SKM-1 (cell line): Measurements from ENCODE around the gene ABTB2.
"Not testable (repeated sequence)": the region's sequence is repeated elsewhere in the genome, so short reads cannot be mapped to it uniquely, and the experiment has no call there.

Experiments used
- DNase-seq: peaks from one replicate; lab custom pipeline; 2025; ENCODE audit not compliant: unreplicated experiment; lab: John Stamatoyannopoulos, UW

The ABTB2 gene

GRCh38 chr11:34266090-34266912, 91.5 kb downstream of the ABTB2 start:
- peak; percentile 23 for DNase-seq

- DNase-seq: no peak
These were observed 93.3 kb downstream of the ABTB2 start for GRCh38 chr11:34264303-34265110.

GRCh38 chr11:34263441-34264091, 94.2 kb downstream of the ABTB2 start:
- no peak for DNase-seq

- DNase-seq: no peak
These were observed 95.2 kb downstream of the ABTB2 start for GRCh38 chr11:34262531-34263081.

GRCh38 chr11:34261820-34262219, 96.0 kb downstream of the ABTB2 start:
- no peak for DNase-seq

- DNase-seq: no peak
These were observed 96.7 kb downstream of the ABTB2 start for GRCh38 chr11:34261095-34261494.

- DNase-seq: no peak
These were observed 97.7 kb downstream of the ABTB2 start for GRCh38 chr11:34260072-34260575.

- no peak for DNase-seq
These were observed 98.7 kb downstream of the ABTB2 start for GRCh38 chr11:34259087-34259486.

GRCh38 chr11:34256626-34257025, 101.2 kb downstream of the ABTB2 start:
- no peak for DNase-seq

- DNase-seq: no peak
These were observed 101.7 kb downstream of the ABTB2 start for GRCh38 chr11:34256150-34256549.

- DNase-seq: no peak
These were observed 102.7 kb downstream of the ABTB2 start for GRCh38 chr11:34255101-34255500.

- no peak for DNase-seq
These were observed 103.8 kb downstream of the ABTB2 start for GRCh38 chr11:34254011-34254410.

GRCh38 chr11:34252651-34253050, 105.2 kb downstream of the ABTB2 start:
- DNase-seq: no peak

GRCh38 chr11:34252015-34252414, 105.8 kb downstream of the ABTB2 start:
- no peak for DNase-seq

GRCh38 chr11:34251589-34251980, 106.2 kb downstream of the ABTB2 start:
- no peak for DNase-seq

- DNase-seq: no peak
These were observed 106.8 kb downstream of the ABTB2 start for GRCh38 chr11:34250732-34251588.

- no peak for DNase-seq
These were observed 107.6 kb downstream of the ABTB2 start for GRCh38 chr11:34250211-34250610.

- DNase-seq: no peak
These were observed 108.4 kb downstream of the ABTB2 start for GRCh38 chr11:34249439-34249838.

- DNase-seq: not testable (repeated sequence)
These were observed 111.3 kb downstream of the ABTB2 start for GRCh38 chr11:34246511-34246910.

GRCh38 chr11:34245041-34245440, 112.8 kb downstream of the ABTB2 start:
- DNase-seq: no peak
